ENCODE measurements around the gene GRIN3B. TPM values are rescaled to one million over a fixed set of nuclear protein-coding genes. Genes with fewer than 3 reads are reported as not detected.

The GRIN3B gene
- total and polyA plus RNA-seq, 10 of the 15 experiments (the other 5 are each of a cell fraction or from before 2014, with no cell fraction given), result 0.15 TPM; not detected in 9

DNA sequence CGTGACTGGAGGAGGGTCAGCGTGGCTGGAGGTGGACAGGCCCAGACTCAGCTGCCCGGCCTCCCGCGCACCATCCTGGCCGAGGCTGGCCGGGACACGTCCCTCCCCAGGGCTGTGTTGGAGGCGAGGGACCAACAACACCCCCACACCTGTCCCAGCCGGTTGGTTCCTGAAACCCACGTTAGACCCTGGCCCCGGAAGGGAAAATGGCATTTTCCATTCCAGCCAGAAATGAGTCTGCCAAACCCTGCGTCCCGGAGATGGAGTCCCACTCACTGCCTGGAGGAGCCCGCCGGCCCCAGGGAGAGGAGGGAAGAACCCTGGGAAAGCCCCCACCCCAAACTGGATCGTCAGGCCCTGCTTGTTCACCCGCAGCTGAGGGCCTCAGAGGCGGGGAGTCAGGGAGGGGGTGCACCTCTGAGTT is 20.9 kb upstream of the GRIN3B start:
- H3K9ac ChIP-seq (ENCODE audit: control insufficient read depth, insufficient read depth, low read length), result peak overlapping the region; percentile 20; the same call in 1 of the 2 replicates
- CTCF ChIA-PET, result interaction anchor here (1.0 to 5.7 kb wide), 4 partner anchors 9 to 265 kb away, joined by 3 to 150 read pairs (median 4); no protein-coding TSS in a partner anchor
- 31% methylated on average over 19 of the region's 19 CpGs for WGBS (ENCODE audit: insufficient coverage, insufficient replicate concordance, low lambda C conversion rate, missing lambda C conversion rate)

More for the DNA sequence above, 20.9 kb upstream of the GRIN3B start:
- TF ChIP-seq RELA (IDR thresholded peaks at IDR 0.05; ENCODE audit: borderline replicate concordance, partially characterized antibody) (peak; percentile 90), IKZF2 (IDR thresholded peaks at IDR 0.05) (peak; percentile 61 to 65), SP1 (IDR thresholded peaks at IDR 0.05; ENCODE audit: low read depth, low read length) (peak; percentile 29), ATF2 (IDR thresholded peaks at IDR 0.05; ENCODE audit: low read length) (no peak), DPF2 (IDR thresholded peaks at IDR 0.05) (peak; percentile 54; the same call in 1 of the 2 replicates), EED (IDR thresholded peaks at IDR 0.05; ENCODE audit: low read depth) (peak; percentile 78), POLR2A (IDR thresholded peaks at IDR 0.05; ENCODE audit: low read depth, low read length) (peak; percentile 44; the same call in 1 of the 2 replicates), MEF2B (IDR thresholded peaks at IDR 0.05; ENCODE audit: partially characterized antibody, poor library complexity, severe bottlenecking) (peak; percentile 39), PML (IDR thresholded peaks at IDR 0.05; ENCODE audit: low read length) (no peak), STAT3 (IDR thresholded peaks at IDR 0.05; ENCODE audit: low read depth, low read length) (no peak), STAT1 (conservative IDR thresholded peaks at IDR 0.05) (no peak), HDGF (IDR thresholded peaks at IDR 0.05) (peak; percentile 76; the same call in 1 of the 2 replicates), IKZF1 (conservative IDR thresholded peaks at IDR 0.05) (peak; percentile 77)
- TF ChIP-seq, protein P1, sequence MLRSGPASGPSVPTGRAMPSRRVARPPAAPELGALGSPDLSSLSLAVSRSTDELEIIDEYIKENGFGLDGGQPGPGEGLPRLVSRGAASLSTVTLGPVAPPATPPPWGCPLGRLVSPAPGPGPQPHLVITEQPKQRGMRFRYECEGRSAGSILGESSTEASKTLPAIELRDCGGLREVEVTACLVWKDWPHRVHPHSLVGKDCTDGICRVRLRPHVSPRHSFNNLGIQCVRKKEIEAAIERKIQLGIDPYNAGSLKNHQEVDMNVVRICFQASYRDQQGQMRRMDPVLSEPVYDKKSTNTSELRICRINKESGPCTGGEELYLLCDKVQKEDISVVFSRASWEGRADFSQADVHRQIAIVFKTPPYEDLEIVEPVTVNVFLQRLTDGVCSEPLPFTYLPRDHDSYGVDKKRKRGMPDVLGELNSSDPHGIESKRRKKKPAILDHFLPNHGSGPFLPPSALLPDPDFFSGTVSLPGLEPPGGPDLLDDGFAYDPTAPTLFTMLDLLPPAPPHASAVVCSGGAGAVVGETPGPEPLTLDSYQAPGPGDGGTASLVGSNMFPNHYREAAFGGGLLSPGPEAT (IDR thresholded peaks at IDR 0.05; ENCODE audit: low read depth), result peak; percentile 74
- FAIRE-seq, result no peak
- Histone ChIP-seq H3K4me1 (ENCODE audit: control insufficient read depth, insufficient read depth, low read length) (peaks cover 19% of the 10 kb centered on the region), H3K79me2 (ENCODE audit: control insufficient read depth, insufficient read depth, low read length) (peaks cover 4% of the 10 kb centered on the region), H3K36me3 (ENCODE audit: control insufficient read depth in 2 of 2, insufficient read depth in 2 of 2, low read length in 1 of 2) (no peaks in the 10 kb centered on the region), H2AFZ (ENCODE audit: control insufficient read depth, low read depth, low read length) (peak overlapping the region; percentile 23; the same call in 1 of the 2 replicates), H3K4me2 (ENCODE audit: control insufficient read depth, insufficient read depth) (peak overlapping the region; percentile 48; the same call in 1 of the 2 replicates), H3K27ac (ENCODE audit: control insufficient read depth, insufficient read depth) (peak overlapping the region; percentile 48; the same call in 1 of the 2 replicates), H3K4me3 (no peak overlapping the region), H4K20me1 (ENCODE audit: control insufficient read depth, insufficient read depth) (no peaks in the 10 kb centered on the region), H3K27me3 (replicated peaks in 1 of 2; ENCODE audit: control insufficient read depth in 2 of 2, insufficient read depth in 2 of 2, low read length in 1 of 2) (no peaks in the 10 kb centered on the region), H3K9me3 (replicated peaks; ENCODE audit: control insufficient read depth, insufficient read depth, low read length) (no peaks in the 10 kb centered on the region)
- intact Hi-C loops (cut with micrococcal nuclease; ENCODE audit: unreplicated experiment), result no loop called here
- BruUV-seq (replicated peaks), result no TSS peak
- peak; percentile 47 for ATAC-seq
- DNase-seq (ENCODE audit: low read depth, low spot score), result no peak
- SMC1A ChIA-PET (ENCODE audit: uncharacterized antibody, unreplicated experiment), result interaction anchor here (2.2 kb wide), 1 partner anchor 31 kb away, joined by 4 read pairs; no protein-coding TSS in a partner anchor
- POLR2A ChIA-PET, result interaction anchor here (0.6 to 4.1 kb wide), 2 partner anchors 56 to 206 kb away, joined by 4 to 34 read pairs; no protein-coding TSS in a partner anchor
- in situ Hi-C loops (cut with MboI), result no loop called here
- RAD21 ChIA-PET (ENCODE audit: unreplicated experiment), result interaction anchor here (0.9 to 8.0 kb wide), 2 partner anchors 24 to 56 kb away, joined by 3 to 95 read pairs; no protein-coding TSS in a partner anchor

Data from GM12878 (cell line).